Left cardiac atrium (tissue), 4 donors: Measurements from ENCODE around the gene HOXA7. TPM values are rescaled to one million over a fixed set of nuclear protein-coding genes. Genes with fewer than 3 reads are reported as not detected.
A peak's percentile ranks its signal among the peaks of the same experiment; 100 is the strongest.

Source experiments
- ATAC-seq, 2 donors: fragments of 200-7000 bp; cut with Tn5 transposase; one replicate each; pipeline ENCODE4 v1.9.1; 2020; ENCODE audit warnings: mild to moderate bottlenecking in 2 of 2, moderate library complexity in 2 of 2
- DNase-seq: peaks from one replicate; pipeline ENCODE4 v3.0.0-alpha.2; 2020
- intact Hi-C, 2 donors: fragments of 100-400 bp; cut with DNase I; formaldehyde crosslinking; loops; one replicate each; pipeline versions ENCODE4 v1.14.1 to v1.15.1; 2022 to 2023
- total RNA-seq, 2 donors: library from RNA; stranded (reverse); fragmentation: NEBNext Ultra II Directional; extraction: Animal tissue kit (Norgen Biotek cat#: 25700); gene quantifications; one replicate each; pipeline ENCODE4 v1.2.1, GENCODE V29; 2021
- donor health status: DM: no; HTN: yes; CAD: no.
- donor health status: DM: no; HTN: yes; CAD: no; lungs with severe emphysema.
- donor health status: DM: yes; HTN: yes; CAD: no.
- donor health status: Dilated cardiomyopathy.

Gene HOXA7
- total RNA-seq, 2 donors from 2014 or later, result 0.12 to 0.39 TPM

DNA sequence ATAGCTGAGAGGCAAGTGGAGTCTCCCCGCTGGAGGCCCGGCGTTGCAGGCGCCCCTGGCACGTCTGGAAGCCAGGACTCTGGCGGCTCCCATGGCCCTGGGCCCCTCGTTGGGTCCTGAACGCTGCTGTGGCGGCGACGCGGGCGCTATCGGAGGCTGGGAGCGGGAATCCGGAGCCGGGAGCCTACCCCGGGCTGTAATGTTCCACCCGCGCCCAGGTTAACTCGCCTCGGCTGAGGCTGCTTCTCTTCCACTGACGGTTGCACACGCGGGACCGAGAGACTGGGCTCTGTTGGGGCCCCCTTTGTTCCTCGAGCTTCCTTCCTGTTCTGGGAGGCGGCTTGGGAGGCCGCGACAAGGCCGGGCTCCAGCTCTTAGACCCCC, 11.7 kb downstream of the HOXA7 start:
- ATAC-seq, result no peak
- DNase-seq, result no peak
- intact Hi-C loops, result no loop called here

DNA sequence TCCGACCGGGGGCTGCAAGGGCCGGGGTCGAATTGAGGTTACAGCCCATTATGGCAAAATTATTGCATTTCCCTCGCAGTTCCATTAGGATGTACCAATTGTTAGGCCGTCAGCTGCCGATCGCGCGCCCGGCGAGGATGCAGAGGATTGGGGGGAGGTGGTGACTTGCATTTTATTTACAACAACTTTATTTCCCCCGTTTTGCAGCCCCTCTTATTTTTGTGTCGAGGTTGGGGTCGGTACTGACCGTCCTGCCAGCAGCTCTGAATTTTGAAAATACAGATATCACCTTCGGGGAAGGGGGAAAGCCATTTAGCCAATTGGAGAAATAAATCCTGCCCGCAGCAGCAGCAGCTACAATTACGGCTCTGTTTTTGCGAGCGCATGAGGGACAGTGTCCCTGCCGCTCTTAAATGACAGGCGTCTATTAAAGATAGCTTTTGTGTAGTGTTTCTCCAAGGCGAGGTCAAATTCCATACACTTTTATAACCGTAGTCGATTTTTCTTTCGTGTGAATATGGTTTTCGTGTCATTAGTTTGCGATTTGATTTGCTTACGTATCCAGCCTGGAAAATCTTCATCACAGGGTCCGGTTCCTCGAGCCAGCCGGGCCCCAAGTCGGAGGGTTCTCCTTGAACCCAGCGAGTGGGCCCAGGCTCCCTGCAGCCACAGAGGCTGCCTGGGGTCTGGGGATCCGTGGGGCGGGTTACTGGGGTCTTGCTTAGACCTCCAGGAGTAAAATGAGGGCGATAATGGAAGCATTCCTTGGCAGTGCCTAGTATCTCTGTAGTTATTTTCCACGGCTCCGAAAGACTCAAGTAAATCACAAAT, 12.3 kb downstream of the HOXA7 start:
- intact Hi-C loops, result no loop called here
- DNase-seq, result no peak
- no peak for ATAC-seq

DNA sequence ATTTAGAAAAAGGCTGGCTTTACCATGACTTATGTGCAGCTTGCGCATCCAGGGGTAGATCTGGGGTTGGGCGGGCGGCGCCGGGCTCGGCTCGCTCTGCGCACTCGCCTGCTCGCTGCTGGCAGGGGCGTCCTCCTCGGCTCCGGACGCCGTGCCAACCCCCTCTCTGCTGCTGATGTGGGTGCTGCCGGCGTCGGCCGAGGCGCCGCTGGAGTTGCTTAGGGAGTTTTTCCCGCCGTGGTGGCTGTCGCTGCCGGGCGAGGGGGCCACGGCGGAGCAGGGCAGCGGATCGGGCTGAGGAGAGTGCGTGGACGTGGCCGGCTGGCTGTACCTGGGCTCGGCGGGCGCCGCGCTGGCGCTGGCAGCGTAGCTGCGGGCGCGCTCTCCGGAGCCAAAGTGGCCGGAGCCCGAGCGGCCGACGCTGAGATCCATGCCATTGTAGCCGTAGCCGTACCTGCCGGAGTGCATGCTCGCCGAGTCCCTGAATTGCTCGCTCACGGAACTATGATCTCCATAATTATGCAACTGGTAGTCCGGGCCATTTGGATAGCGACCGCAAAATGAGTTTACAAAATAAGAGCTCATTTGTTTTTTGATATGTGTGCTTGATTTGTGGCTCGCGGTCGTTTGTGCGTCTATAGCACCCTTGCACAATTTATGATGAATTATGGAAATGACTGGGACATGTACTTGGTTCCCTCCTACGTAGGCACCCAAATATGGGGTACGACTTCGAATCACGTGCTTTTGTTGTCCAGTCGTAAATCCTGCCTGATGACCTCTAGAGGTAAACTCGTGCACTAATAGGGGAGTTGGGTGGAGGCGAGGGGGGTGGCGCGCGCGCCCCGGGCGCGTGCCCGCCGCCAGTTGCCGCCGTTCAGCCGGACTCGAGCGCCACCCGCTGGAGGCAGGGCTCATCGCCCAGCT, 13.2 kb downstream of the HOXA7 start, which contains the start of gene HOXA5:
TSS of gene HOXA5 (minus strand) at position 659 of the 927 bp plus-strand sequence. CDS start at position 585, 74 bp downstream.
- DNase-seq, result no peak
- intact Hi-C loops, result no loop called here
- peak; percentile 54 to 70 for ATAC-seq

DNA sequence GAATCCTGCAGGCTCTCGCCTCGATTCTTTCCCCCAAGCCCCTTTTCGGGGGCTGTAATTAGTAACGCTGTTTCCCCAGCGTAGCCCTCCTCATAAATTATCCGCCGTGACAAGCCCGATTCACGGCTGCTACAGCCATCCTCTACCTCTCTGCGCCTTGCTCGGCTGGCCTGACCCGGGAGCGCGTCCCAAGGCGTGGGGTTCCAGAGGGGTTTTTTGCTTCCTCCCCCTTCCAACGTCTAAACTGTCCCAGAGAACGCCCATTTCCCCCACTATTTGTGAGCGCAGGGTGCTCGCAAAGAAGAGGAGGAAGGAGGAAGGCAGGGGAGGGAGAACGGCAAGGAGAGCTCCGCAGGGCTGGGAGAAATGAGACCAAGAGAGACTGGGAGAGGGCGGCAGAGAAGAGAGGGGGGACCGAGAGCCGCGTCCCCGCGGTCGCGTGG, 13.9 kb downstream of the HOXA7 start:
- intact Hi-C loops, result no loop called here
- ATAC-seq, result no peak

DNA sequence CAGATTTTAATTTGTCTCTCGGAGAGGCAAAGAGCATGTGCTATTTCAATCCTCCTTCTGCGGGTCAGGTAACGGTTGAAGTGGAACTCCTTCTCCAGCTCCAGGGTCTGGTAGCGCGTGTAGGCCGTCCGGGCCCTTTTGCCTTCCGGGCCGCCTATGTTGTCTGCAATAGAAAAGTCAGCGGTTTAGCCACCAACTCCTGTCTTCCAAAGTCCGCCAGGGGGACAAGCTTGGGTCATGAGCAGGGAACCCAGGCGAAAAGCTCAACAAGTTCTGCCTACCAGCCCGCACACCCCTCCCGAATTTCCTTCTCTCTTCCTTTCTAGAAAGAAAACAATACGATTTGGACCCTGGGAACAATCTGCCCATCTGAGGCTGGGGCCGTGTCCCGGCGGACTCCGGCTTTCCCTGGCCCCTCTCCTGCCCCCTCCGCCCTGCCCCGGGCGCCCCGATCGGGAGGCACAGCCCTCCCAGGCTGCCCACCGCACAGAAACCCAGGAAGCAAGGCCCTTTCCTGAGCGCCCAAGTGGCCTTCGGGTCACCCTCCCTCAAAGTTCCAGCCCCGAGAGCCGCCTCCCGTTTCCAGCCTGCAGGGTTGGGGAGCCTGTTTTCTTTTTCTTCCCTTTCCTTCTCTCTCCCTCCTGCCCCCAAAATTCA, 14.4 kb downstream of the HOXA7 start:
- intact Hi-C loops, result no loop called here
- DNase-seq, result no peak
- ATAC-seq, result no peak

More for the DNA sequence above, 13.9 kb downstream of the HOXA7 start:
- no peak for DNase-seq

DNA sequence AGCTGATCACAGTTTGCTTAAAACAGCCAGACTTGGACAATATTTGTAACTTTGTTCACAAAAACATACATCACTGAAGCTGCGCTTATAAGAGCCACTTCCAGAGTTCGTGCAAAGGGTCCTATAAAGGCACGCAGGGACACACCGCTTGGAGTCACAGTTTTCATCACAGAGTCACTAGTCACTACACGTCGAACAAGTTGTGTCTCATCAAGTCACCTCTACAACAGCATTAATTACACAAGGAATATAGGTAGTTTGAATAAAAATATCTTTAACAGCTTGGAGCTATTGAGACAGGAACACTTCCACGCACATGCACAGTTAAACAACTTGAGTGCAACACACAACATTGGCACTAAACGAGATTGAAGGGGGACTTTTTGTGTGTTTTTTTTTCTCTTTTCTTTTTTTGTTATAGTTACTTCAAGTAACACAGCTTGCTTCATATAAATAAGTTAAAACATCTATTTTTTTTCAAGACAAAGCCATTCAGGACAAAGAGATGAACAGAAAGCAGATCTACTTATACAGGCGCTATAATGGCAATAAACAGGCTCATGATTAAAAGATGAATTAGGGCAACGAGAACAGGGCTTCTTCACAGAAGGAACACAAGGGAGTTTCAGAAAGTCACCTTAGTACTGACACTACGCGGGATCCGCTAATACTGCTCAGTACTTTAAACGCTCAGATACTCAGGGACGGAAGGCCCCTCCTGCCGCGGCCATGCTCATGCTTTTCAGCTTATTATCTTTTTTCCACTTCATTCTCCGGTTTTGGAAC, 15.1 kb downstream of the HOXA7 start:
- ATAC-seq, result no peak
- intact Hi-C loops, result no loop called here

DNA sequence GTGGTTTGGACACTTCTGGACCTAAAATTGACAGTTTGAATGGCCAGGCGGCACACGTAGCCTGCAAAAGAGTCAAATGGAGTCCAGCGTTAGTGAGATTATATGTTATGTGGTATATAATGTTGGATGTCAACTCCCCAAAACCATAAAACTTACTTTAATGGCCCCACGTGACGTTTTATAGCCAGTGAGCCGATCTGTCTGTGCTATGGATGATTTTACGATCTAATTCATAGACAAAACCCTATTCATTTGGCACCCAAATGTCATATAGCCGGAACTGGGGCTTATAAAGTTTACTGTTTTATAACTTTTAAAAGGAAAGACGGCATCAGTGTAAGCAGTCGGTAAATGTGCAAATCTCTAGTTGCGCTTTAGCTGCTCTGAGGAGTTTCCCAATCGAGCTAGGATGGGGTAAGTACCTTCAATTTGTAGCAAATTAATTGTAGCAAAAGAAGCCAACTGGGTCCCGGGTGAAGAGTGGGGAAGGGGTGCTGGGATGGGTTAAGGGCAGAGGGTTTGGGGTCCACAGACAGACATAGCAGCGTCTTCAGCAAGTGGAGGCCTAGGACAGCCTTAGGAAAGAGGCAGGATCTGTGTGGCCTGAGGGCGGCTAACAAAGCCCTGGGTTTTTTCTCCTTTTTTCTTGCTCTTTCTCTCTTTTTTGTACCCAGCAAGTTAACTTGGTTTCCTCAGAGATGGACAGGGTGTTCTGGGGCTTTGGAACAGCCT, 16.2 kb downstream of the HOXA7 start:
- no peak for DNase-seq
- ATAC-seq, result no peak
- intact Hi-C loops, result no loop called here

More for the DNA sequence above, 15.1 kb downstream of the HOXA7 start:
- DNase-seq, result no peak

DNA sequence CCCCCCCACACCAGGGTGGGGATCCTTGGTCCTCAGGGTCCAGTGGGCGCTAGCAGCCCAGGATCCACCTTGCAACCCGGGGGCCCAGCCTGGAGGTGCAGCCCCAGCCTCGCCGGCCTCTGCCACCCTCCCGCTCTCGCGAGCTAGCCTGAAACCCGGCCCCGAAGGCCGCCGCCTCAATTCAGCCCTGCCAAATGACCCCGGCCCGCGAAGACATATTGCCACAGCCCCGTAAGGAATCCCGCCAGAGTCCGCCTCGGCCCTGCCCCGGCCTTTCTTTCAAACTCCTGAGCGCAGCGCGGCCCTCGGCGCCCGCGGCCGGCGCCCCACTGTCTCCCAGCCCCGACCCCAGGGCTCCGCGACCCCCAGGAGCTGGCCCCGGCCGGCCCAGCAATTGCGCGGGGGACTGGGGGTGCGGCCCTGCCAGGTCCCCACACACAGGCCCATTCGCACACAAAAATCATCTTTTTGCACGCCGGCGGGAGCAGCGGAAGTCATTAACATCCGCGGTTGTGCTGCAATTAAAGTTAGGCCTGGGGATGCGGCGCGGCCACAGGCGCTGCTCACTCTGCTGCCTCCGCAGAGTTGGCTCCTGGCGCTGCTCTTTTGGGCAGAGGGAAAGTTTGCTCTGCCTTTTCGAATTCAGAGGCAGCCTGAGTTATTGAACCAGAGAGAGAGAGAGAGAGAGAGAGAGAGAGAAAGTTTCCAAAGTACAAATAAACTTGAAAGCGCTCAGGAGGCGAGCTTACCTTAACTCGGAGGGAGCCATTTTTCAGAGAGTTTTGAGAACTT, 16.9 kb downstream of the HOXA7 start:
- ATAC-seq, result no peak
- intact Hi-C loops, result no loop called here
- no peak for DNase-seq

DNA sequence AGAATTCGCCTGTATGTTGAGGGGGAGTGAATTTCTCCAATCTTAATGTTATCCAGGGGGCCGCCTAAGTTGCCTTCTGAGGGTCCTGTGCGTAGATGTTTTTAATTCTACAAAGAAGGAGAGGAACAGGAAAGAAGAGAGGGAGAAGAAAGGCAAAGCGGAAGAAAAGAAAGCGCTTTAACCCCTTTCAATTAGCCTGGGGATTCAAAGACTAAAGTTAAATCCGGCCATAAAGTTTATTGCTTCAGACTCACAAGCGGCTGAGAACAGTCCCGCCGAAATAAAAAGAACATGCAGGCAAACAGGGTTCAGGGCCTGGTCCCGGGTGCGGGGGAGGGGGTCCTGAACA, 17.5 kb downstream of the HOXA7 start:
- intact Hi-C loops, result no loop called here
- DNase-seq (no peak), ATAC-seq (no peak)

DNA sequence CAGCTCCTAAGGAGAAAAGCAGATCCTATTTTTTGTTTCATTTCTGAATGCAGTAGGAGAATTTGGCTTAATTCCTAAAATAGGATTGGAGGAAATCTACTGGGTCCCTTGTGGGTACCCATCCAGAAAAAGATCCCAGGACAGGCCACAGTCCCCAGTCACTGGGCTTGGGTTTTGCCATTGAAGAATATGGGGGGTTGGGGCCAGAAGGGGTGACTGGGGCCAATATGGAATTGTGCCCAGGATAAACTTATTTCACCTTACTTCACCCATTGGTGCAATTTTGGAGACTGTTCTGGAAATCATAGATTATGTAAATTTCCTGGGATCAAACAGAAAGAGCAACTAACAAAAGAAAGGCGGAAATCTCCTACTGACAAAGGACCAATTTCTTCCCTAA, 18.0 kb downstream of the HOXA7 start:
- DNase-seq (no peak), ATAC-seq (no peak)
- intact Hi-C loops, result no loop called here

DNA sequence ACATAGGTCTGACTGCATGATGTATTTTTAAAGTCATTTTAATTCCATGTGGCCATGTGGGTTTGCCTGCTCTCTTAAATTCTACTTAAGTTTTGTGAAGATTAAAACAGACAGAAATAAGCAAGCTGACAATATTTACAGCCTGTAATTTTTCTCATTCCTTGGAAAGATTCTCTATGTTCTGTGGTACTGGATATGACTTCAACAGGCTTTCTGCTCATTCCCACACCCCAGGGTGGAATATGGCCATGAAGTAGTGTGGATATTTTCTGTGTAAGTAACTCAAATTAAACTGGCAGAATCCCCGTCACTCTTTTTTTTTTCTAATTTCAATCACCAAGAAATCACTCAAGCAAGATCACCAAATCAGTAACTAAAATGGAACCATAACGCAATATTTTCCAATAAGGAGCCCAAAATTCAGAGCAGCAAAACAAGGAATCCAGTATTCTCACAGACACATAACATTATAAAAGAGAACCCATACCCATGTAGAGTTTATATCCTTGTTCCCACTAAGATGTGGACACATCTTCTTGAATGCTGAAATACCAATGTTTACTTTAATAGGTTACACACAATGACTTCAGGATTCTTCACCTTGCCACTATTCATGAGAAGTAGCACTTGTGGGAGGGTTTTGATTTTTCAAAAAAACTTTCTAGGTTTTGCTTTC, 18.7 kb downstream of the HOXA7 start:
- ATAC-seq (no peak), DNase-seq (no peak)
- intact Hi-C loops, result no loop called here

DNA sequence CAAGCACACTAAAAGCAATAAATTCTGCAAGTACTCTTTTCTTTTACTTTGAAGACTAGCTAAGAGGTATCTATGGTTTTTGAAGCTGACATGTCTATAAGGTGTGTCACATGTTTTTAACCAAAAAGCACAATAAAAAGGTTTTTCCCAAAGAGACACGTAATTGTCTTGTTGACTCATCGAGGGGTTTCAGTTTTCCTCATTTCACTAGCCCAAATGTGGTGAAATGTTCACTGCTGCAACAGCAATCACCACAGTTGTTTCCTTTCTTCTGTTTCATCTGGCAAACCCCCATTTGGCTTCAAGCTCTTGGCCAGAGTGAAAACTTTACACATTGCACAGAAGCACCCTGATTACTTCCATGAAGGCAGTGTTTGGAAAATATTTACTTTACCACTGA, 22.1 kb downstream of the HOXA7 start:
- DNase-seq (no peak), ATAC-seq (no peak)
- intact Hi-C loops, result no loop called here

DNA sequence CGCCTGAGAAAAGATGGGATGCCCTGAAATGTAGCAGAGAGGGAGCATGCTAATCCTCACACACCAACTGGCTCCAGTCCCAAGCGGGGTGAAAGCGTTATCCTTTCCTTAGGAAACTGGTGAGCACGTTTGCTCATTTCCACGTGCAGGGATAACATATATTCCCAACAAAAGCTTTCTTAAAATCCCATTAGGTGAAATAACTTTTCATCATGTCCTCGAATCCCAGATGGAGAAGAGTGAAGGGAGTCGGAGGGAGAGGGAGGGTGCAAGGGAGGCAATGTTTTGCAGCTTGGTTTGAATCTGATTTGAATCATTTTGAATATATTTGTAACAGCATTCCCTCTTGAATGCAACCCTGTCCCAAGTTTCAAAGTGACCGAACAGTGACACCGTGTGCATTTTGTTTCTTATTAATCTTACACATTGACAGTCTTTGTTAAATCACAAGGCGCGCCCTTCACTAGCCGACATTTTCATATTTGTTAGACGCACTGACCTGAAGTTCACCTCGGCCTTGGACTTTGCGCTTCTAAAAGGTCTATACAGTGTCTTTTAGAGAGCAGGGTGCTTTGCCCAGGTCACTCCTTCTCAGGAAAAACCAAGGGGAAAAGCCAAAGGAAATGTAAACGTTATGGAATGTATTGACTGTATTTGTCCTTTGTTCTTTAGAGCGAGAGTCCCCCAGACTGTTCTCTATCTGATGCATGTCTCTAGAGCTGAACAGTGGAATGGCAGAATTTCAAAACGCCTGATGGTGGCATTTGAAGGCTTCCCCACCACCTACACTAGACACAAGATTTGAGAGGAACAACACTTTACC, 22.9 kb downstream of the HOXA7 start:
- ATAC-seq (no peak), DNase-seq (no peak)
- intact Hi-C loops, result no loop called here

DNA sequence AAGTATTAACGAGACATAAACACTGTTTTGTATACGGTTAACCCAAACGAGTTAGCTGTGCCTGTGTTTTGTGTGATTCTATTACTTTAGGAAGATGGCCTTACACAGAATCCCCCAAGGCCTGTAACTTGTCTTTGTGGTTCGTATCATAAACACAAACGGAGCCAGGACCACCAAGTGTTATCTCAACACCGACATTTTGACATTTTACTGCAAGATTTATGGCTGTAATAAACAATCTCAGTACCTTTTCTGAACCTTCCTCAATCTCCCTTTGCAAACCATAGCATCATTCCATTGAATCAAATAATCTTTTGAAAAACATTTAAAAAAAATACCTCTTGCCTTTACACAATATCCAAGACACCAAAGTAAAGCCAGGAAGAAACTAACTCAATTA, 23.5 kb downstream of the HOXA7 start:
- no peak for DNase-seq
- ATAC-seq, result no peak
- intact Hi-C loops, result no loop called here

DNA sequence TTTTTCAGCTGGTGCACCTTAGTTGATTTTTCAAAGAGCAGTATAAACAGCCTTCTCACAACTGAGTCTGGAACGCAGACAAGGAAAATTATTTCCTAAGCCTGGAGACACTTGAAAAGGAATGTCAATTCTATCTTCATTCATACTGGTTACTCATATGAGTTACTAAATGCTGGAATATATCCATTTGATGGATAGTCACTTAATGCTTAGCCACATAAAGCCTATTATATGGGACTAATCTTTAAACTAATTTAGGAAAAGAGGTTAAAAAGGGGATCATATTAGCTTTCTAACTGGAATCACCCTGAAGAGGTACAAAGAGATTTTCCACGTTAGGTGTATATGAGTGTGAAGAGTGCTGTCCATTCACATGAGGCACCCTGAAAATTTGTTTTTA, 24.3 kb downstream of the HOXA7 start:
- no peak for ATAC-seq
- DNase-seq, result no peak
- intact Hi-C loops, result no loop called here

DNA sequence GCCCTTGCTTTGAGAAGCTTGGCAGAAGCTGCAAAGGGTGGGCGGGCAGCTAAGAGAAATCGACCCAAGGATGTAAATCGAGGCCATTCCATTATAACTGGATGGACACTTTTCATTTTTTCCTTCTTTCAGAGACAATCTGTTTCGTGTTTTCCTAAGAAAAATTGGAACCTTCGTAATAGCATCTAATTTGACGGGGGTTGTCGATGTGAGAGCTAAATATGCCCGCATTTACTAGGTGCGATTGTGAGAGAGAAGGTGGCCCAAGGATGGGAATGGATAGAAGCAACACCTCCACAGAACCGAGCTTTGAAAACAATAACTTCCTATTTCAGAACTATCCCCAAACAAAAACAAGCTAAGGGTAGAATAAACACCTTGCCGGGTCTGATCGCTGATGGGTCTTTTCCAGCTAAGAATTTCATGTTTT, 25.1 kb downstream of the HOXA7 start:
- no peak for DNase-seq
- intact Hi-C loops, result no loop called here

More for the DNA sequence above, 25.1 kb downstream of the HOXA7 start:
- no peak for ATAC-seq
